ENCODE results near the gene HES5. TPM values are rescaled to one million over a fixed set of nuclear protein-coding genes. Genes with fewer than 3 reads are reported as not detected.

The HES5 gene
- polyA plus RNA-seq, 3 donors = not detected

DNA sequence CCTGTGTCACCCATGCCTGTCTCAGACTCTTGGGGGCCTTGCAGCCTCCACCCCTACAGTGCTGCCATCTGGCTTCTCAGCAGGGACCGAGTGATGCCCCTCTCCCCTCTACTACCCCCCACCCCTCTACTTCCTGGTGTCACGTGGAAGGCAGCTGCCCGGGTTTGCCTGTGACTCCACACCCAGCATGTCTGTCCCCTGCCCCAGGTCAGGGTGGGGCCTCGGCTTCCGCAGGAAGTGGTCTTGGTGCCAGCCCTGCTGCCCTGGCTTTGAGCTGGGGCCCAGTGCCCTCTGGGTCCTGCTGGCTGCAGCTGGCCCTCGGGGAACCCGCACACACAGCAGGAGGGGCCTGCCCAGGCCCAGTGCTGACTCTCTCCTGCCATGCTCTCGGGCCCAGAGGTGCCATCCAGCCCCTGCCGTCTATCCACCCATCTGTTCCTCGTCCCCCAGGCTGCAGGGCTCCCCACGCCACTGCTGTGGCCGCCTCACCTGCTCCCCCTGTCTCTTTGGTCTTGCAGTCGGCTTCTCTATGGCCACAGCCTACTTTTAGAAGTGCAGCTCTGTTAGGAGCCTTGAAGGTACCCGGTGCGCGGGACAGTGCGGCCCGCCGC lies 30.0 kb downstream of the HES5 start:
- H3K4me1 Mint-ChIP-seq = peaks cover 8% of the 10 kb centered on the region
- H3K27ac Mint-ChIP-seq = no peak overlapping the region
- Histone ChIP-seq H3K9me3 (replicated peaks in 1 of 2; ENCODE audit: control insufficient read depth in 1 of 2, insufficient read depth in 1 of 2, low read length in 2 of 2) (no peaks in the 10 kb centered on the region), H3K27ac (ENCODE audit: low read depth in 1 of 2, low read length in 2 of 2) (no peak overlapping the region), H3K4me1 (ENCODE audit: control insufficient read depth in 1 of 2, insufficient read depth in 2 of 2, low read length in 2 of 2) (peaks cover 10 to 11% of the 10 kb centered on the region in 2 donors), H3K36me3 (replicated peaks in 1 of 2; ENCODE audit: control insufficient read depth in 1 of 2, insufficient read depth in 2 of 2, low read length in 2 of 2) (no peaks in the 10 kb centered on the region), H3K9ac (ENCODE audit: insufficient read depth, low read length, poor library complexity, severe bottlenecking) (peak overlapping the region; percentile 21), H4K20me1 (ENCODE audit: insufficient read depth, low read length) (no peaks in the 10 kb centered on the region), H3K79me2 (ENCODE audit: insufficient read depth, low read length) (no peaks in the 10 kb centered on the region), H3K4me3 (replicated peaks in 1 of 3; ENCODE audit: low read depth in 2 of 3, low read length in 3 of 3) (no peak overlapping the region), H3K27me3 (ENCODE audit: control insufficient read depth in 2 of 2, insufficient read depth in 2 of 2, low read length in 2 of 2) (no peaks in the 10 kb centered on the region), H3K4me2 (replicated peaks; ENCODE audit: extremely low read depth, low read length, poor library complexity, severe bottlenecking) (no peak overlapping the region), H2AFZ (ENCODE audit: insufficient read depth, low read depth, low read length, poor library complexity, severe bottlenecking) (no peak overlapping the region)
- peaks cover 0 to 5% (median 4%) of the 10 kb centered on the region in 3 donors for H3K27me3 Mint-ChIP-seq (ENCODE audit: low read depth in 3 of 3)
- H3K9me3 Mint-ChIP-seq = no peaks in the 10 kb centered on the region
- DNase-seq = peak in 1 of 3 donors; percentile 8
- 48% methylated on average over 19 of the region's 19 CpGs for WGBS (ENCODE audit: insufficient coverage)
- no peak overlapping the region for H3K4me3 Mint-ChIP-seq
- TF ChIP-seq, protein P1, sequence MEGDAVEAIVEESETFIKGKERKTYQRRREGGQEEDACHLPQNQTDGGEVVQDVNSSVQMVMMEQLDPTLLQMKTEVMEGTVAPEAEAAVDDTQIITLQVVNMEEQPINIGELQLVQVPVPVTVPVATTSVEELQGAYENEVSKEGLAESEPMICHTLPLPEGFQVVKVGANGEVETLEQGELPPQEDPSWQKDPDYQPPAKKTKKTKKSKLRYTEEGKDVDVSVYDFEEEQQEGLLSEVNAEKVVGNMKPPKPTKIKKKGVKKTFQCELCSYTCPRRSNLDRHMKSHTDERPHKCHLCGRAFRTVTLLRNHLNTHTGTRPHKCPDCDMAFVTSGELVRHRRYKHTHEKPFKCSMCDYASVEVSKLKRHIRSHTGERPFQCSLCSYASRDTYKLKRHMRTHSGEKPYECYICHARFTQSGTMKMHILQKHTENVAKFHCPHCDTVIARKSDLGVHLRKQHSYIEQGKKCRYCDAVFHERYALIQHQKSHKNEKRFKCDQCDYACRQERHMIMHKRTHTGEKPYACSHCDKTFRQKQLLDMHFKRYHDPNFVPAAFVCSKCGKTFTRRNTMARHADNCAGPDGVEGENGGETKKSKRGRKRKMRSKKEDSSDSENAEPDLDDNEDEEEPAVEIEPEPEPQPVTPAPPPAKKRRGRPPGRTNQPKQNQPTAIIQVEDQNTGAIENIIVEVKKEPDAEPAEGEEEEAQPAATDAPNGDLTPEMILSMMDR (IDR thresholded peaks at IDR 0.05) = no peak
- intact Hi-C loops (cut with micrococcal nuclease) = no loop called here
- no peaks in the 10 kb centered on the region for H3K36me3 Mint-ChIP-seq

DNA sequence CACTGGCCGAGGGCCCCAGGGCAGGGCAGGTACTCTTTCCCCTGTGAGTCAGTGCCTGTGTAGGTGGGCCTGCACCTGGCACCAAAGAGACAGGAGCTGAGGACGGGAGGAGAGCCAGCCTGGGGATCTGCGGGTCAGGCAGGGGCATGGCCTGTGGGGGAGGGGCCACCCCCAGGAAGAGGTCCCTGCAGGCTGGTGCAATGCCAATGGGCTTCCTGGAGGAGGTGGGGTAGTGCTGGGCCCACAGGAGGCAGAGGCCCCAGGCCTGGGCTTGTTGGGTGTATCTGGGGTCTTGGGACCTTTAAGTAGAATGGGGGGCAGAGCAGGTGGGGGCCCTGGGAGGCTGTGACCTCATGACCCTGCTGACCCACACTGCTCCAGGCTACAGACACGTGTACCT lies 30.8 kb downstream of the HES5 start:
- H3K27me3 ChIP-seq (ENCODE audit: control insufficient read depth in 2 of 2, insufficient read depth in 2 of 2, low read length in 2 of 2) = no peaks in the 10 kb centered on the region
- no peak overlapping the region for H3K9ac ChIP-seq (ENCODE audit: insufficient read depth, low read length, poor library complexity, severe bottlenecking)
- TF ChIP-seq, protein P1 (IDR thresholded peaks at IDR 0.05) = no peak
- H3K4me1 ChIP-seq (ENCODE audit: control insufficient read depth in 1 of 2, insufficient read depth in 2 of 2, low read length in 2 of 2) = peaks cover 10 to 11% of the 10 kb centered on the region in 2 donors
- Mint-ChIP-seq H3K9me3 (no peaks in the 10 kb centered on the region), H3K36me3 (no peaks in the 10 kb centered on the region), H3K4me1 (peaks cover 8% of the 10 kb centered on the region), H3K27ac (no peak overlapping the region), H3K4me3 (no peak overlapping the region), H3K27me3 (ENCODE audit: low read depth in 3 of 3) (peaks cover 0 to 5% (median 4%) of the 10 kb centered on the region in 3 donors)
- no peak for DNase-seq
- no peaks in the 10 kb centered on the region for H4K20me1 ChIP-seq (ENCODE audit: insufficient read depth, low read length)
- no peaks in the 10 kb centered on the region for H3K36me3 ChIP-seq (replicated peaks in 1 of 2; ENCODE audit: control insufficient read depth in 1 of 2, insufficient read depth in 2 of 2, low read length in 2 of 2)
- intact Hi-C loops (cut with micrococcal nuclease) = no loop called here
- H3K27ac ChIP-seq (ENCODE audit: low read depth in 1 of 2, low read length in 2 of 2) = no peak overlapping the region
- WGBS (ENCODE audit: insufficient coverage) = 79% methylated on average over 3 of the region's 4 CpGs
- H3K9me3 ChIP-seq (replicated peaks in 1 of 2; ENCODE audit: control insufficient read depth in 1 of 2, insufficient read depth in 1 of 2, low read length in 2 of 2) = no peaks in the 10 kb centered on the region
- no peaks in the 10 kb centered on the region for H3K79me2 ChIP-seq (ENCODE audit: insufficient read depth, low read length)
- no peak overlapping the region for H3K4me2 ChIP-seq (replicated peaks; ENCODE audit: extremely low read depth, low read length, poor library complexity, severe bottlenecking)
- H2AFZ ChIP-seq (ENCODE audit: insufficient read depth, low read depth, low read length, poor library complexity, severe bottlenecking) = no peak overlapping the region
- H3K4me3 ChIP-seq (replicated peaks in 1 of 3; ENCODE audit: low read depth in 2 of 3, low read length in 3 of 3) = no peak overlapping the region
